Gastroesophageal sphincter (tissue), 3 donors: ENCODE data around the gene KCNN3.

Source experiments
- EP300 ChIP-seq: sonication (generic); formaldehyde crosslinking; IDR thresholded peaks from one replicate; pipeline ENCODE4 v1.6.1; 2017; ENCODE audit warnings: antibody characterized with exemption, mild to moderate bottlenecking
- POLR2A ChIP-seq, 2 donors: fragments of 450-650 bp; IDR thresholded peaks; one replicate each; pipeline ENCODE4 v1.6.1; 2017; ENCODE audit warnings: antibody characterized with exemption in 2 of 2, mild to moderate bottlenecking in 2 of 2, moderate library complexity in 1 of 2
- POLR2AphosphoS5 ChIP-seq: sonication (generic); formaldehyde crosslinking; IDR thresholded peaks from one replicate; pipeline ENCODE4 v1.6.1; 2017; ENCODE audit warnings: antibody characterized with exemption
- TF ChIP-seq, protein P1 (sequence below), 4 experiments: fragments of 200-600 bp in 2 of 4; fragments of 450-650 bp in 2 of 4; sonication (generic) in 1 of 4; IDR thresholded peaks; one replicate each; pipeline ENCODE4 v1.5.1; 2017 to 2019; ENCODE audit warnings: antibody characterized with exemption in 4 of 4, mild to moderate bottlenecking in 2 of 4, moderate library complexity in 2 of 4

DNA sequence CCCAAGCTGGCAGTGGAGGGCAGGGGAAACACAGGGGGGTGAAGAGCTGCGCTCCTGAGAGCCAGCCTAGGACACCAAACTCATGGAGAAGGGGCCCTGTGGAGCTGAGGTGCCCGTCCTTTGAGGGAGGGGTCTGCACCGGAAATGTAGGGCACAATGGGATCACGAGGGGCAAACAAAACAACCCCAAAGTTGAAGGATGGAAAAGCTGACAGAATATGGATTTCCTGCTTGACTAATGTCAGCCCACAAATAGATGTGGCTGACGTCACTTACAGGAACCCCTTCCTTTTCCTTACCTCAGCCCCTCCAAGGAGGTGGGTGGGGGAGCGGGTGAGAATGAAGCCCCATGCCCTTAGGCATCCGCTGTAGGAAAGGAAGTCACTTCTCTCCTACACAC is 110.9 kb downstream of the KCNN3 start:
- TF ChIP-seq, protein P1, sequence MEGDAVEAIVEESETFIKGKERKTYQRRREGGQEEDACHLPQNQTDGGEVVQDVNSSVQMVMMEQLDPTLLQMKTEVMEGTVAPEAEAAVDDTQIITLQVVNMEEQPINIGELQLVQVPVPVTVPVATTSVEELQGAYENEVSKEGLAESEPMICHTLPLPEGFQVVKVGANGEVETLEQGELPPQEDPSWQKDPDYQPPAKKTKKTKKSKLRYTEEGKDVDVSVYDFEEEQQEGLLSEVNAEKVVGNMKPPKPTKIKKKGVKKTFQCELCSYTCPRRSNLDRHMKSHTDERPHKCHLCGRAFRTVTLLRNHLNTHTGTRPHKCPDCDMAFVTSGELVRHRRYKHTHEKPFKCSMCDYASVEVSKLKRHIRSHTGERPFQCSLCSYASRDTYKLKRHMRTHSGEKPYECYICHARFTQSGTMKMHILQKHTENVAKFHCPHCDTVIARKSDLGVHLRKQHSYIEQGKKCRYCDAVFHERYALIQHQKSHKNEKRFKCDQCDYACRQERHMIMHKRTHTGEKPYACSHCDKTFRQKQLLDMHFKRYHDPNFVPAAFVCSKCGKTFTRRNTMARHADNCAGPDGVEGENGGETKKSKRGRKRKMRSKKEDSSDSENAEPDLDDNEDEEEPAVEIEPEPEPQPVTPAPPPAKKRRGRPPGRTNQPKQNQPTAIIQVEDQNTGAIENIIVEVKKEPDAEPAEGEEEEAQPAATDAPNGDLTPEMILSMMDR (IDR thresholded peaks at IDR 0.05): no peak
- no peak for TF ChIP-seq EP300
- TF ChIP-seq POLR2A (IDR thresholded peaks at IDR 0.05): no peak
- TF ChIP-seq POLR2AphosphoS5: no peak
